GM21786 (cell line): ENCODE data around the gene PDE4DIP.
"Not testable (repeated sequence)": the region's sequence is repeated elsewhere in the genome, so short reads cannot be mapped to it uniquely, and the experiment has no call there.

Experiments used
- ATAC-seq: cut with Tn5 transposase; IDR thresholded peaks from one replicate; pipeline ENCODE4 v1.9.1; 2021; ENCODE audit not compliant: unreplicated experiment

PDE4DIP gene

GRCh38 chr1:148844220-148844619 lies at the start of gene PDE4DIP:
PDE4DIP (plus strand) TSS chr1:148844428; CDS start chr1:148844775, 347 bp downstream.
- ATAC-seq = not testable (repeated sequence)

- not testable (repeated sequence) for ATAC-seq
Observed at GRCh38 chr1:148808268-148808928, 35.8 kb upstream of the PDE4DIP start.

GRCh38 chr1:148808929-148809283 lies 35.3 kb upstream of the PDE4DIP start:
- ATAC-seq = not testable (repeated sequence)

GRCh38 chr1:148822180-148822579 lies 22.0 kb upstream of the PDE4DIP start:
- ATAC-seq = not testable (repeated sequence)

- not testable (repeated sequence) for ATAC-seq
Observed at GRCh38 chr1:148823822-148824221, 20.4 kb upstream of the PDE4DIP start.

GRCh38 chr1:148825029-148825428 lies 19.2 kb upstream of the PDE4DIP start:
- not testable (repeated sequence) for ATAC-seq

- not testable (repeated sequence) for ATAC-seq
Observed at GRCh38 chr1:148828531-148828930, 15.7 kb upstream of the PDE4DIP start.

GRCh38 chr1:148828962-148829361 lies 15.3 kb upstream of the PDE4DIP start:
- ATAC-seq = not testable (repeated sequence)

- ATAC-seq = not testable (repeated sequence)
Observed at GRCh38 chr1:148829365-148829764, 14.9 kb upstream of the PDE4DIP start.

GRCh38 chr1:148841262-148841661 lies 3.0 kb upstream of the PDE4DIP start:
- not testable (repeated sequence) for ATAC-seq

- not testable (repeated sequence) for ATAC-seq
Observed at GRCh38 chr1:148844651-148845050, 423 bp downstream of the PDE4DIP start.

GRCh38 chr1:148845068-148845467 lies 840 bp downstream of the PDE4DIP start:
- ATAC-seq = not testable (repeated sequence)

GRCh38 chr1:148850347-148850746 lies 6.1 kb downstream of the PDE4DIP start:
- not testable (repeated sequence) for ATAC-seq

GRCh38 chr1:148850840-148851239 lies 6.6 kb downstream of the PDE4DIP start:
- not testable (repeated sequence) for ATAC-seq

GRCh38 chr1:148851684-148852083 lies 7.5 kb downstream of the PDE4DIP start:
- not testable (repeated sequence) for ATAC-seq

GRCh38 chr1:148853363-148853762 lies 9.1 kb downstream of the PDE4DIP start:
- not testable (repeated sequence) for ATAC-seq

- ATAC-seq = not testable (repeated sequence)
Observed at GRCh38 chr1:148854063-148854462, 9.8 kb downstream of the PDE4DIP start.

- not testable (repeated sequence) for ATAC-seq
Observed at GRCh38 chr1:148855367-148855766, 11.1 kb downstream of the PDE4DIP start.

- not testable (repeated sequence) for ATAC-seq
Observed at GRCh38 chr1:148860049-148860448, 15.8 kb downstream of the PDE4DIP start.

- not testable (repeated sequence) for ATAC-seq
Observed at GRCh38 chr1:148860579-148861259, 16.5 kb downstream of the PDE4DIP start.

GRCh38 chr1:148862590-148862989 lies 18.4 kb downstream of the PDE4DIP start:
- ATAC-seq = not testable (repeated sequence)
